OCI-LY7 (cell line): ENCODE measurements around the gene NUB1. TPM values are rescaled to one million over a fixed set of nuclear protein-coding genes. Genes with fewer than 3 reads are reported as not detected.

Source experiments
- BruUV-seq: library from RNA; stranded (reverse); fragments of 400-500 nt; replicated peaks from 2 replicates; lab custom pipeline; 2021; lab: Mats Ljungman, UMichigan
- CTCF ChIA-PET: fragments of 300-600 bp; sonication (Branson Sonifier 250); formaldehyde crosslinking; loops from one replicate; lab custom pipeline; 2022; ENCODE audit warnings: antibody characterized with exemption; ENCODE audit not compliant: unreplicated experiment; lab: Charles Lee
- POLR2A ChIA-PET: fragments of 300-600 bp; sonication (Branson Sonifier 250); formaldehyde crosslinking; loops from one replicate; lab custom pipeline; 2022; ENCODE audit warnings: antibody characterized with exemption; lab: Charles Lee
- DNase-seq: peaks from one replicate; pipeline ENCODE4 v3.0.0-alpha.2; 2015; ENCODE audit warnings: low spot score
- H2AFZ ChIP-seq: fragments of 200-600 bp; sonication (generic), shearing (Covaris generic); 2 replicates; pipeline ENCODE4 v1.6.1; 2014; ENCODE audit warnings: mild to moderate bottlenecking, antibody characterized with exemption, low read length, moderate library complexity
- H3K27ac ChIP-seq: fragments of 200-600 bp; sonication (generic); 2 replicates; pipeline ENCODE4 v1.5.1; 2014; ENCODE audit warnings: mixed run types, low read depth, mild to moderate bottlenecking, moderate library complexity, low read length, inconsistent platforms; ENCODE audit not compliant: poor library complexity, severe bottlenecking
- H3K36me3 ChIP-seq: fragments of 200-600 bp; sonication (generic); 2 replicates; pipeline ENCODE4 v1.6.1; 2014; ENCODE audit warnings: mild to moderate bottlenecking, antibody characterized with exemption, low read length, moderate library complexity, mixed read lengths; ENCODE audit not compliant: insufficient read depth
- H3K4me1 ChIP-seq: fragments of 200-600 bp; sonication (generic); 2 replicates; pipeline ENCODE4 v1.5.1; 2014; ENCODE audit warnings: mild to moderate bottlenecking, low read length; ENCODE audit not compliant: insufficient read depth, poor library complexity, severe bottlenecking
- H3K4me2 ChIP-seq: fragments of 200-600 bp; sonication (generic); 2 replicates; pipeline ENCODE4 v1.6.1; 2014; ENCODE audit warnings: mild to moderate bottlenecking, low read length
- H3K4me3 ChIP-seq: fragments of 200-600 bp; sonication (generic); 2 replicates; pipeline ENCODE4 v1.5.1; 2014; ENCODE audit warnings: mild to moderate bottlenecking, low read depth, low read length; ENCODE audit not compliant: poor library complexity, severe bottlenecking
- H3K79me2 ChIP-seq: fragments of 200-600 bp; sonication (generic); 2 replicates; pipeline ENCODE4 v1.6.1; 2016; ENCODE audit warnings: low read depth, mild to moderate bottlenecking, low read length, moderate library complexity, mixed read lengths; ENCODE audit not compliant: insufficient read depth
- H3K9me2 ChIP-seq: fragments of 200-600 bp; sonication (generic); 2 replicates; pipeline ENCODE4 v1.6.1; 2016; ENCODE audit warnings: mild to moderate bottlenecking, low read length, mixed read lengths; ENCODE audit not compliant: insufficient read depth
- H3K9me3 ChIP-seq: fragments of 200-600 bp; sonication (generic); 2 replicates; pipeline ENCODE4 v1.6.1; 2014; ENCODE audit warnings: mild to moderate bottlenecking, mixed run types, low read length, mixed read lengths
- H4K20me1 ChIP-seq: fragments of 200-600 bp; sonication (generic); 2 replicates; pipeline ENCODE4 v1.6.1; 2014; ENCODE audit warnings: mild to moderate bottlenecking, antibody characterized with exemption, low read length, moderate library complexity, mixed read lengths; ENCODE audit not compliant: insufficient read depth
- CTCF ChIP-seq: fragments of 200-600 bp; sonication (generic); conservative IDR thresholded peaks from 2 replicates; pipeline ENCODE4 v1.5.1; 2014; ENCODE audit warnings: mild to moderate bottlenecking, antibody characterized with exemption, low read length, moderate library complexity, mixed read lengths
- EZH2phosphoT487 ChIP-seq: fragments of 200-600 bp; sonication (generic); IDR thresholded peaks from 2 replicates; pipeline ENCODE4 v1.6.1; 2018; ENCODE audit warnings: low read depth, borderline replicate concordance, mild to moderate bottlenecking, mixed run types, antibody characterized with exemption, low read length, moderate library complexity, mixed read lengths
- intact Hi-C: fragments of 100-400 bp; cut with micrococcal nuclease; formaldehyde crosslinking; loops from one replicate; pipeline ENCODE4 v1.10.0; 2022; ENCODE audit not compliant: unreplicated experiment
- total RNA-seq, 2 experiments: library from RNA; depleted of rRNA in 1 of 2; stranded (reverse); fragments of >200 nt in 1 of 2; shearing (Covaris generic) in 1 of 2; gene quantifications; 2 replicates each; pipeline ENCODE4 v1.2.3, GENCODE V29; 2014 to 2022

The NUB1 gene
- total RNA-seq, 2 experiments from 2014 or later: 44.1 to 50.7 TPM

DNA sequence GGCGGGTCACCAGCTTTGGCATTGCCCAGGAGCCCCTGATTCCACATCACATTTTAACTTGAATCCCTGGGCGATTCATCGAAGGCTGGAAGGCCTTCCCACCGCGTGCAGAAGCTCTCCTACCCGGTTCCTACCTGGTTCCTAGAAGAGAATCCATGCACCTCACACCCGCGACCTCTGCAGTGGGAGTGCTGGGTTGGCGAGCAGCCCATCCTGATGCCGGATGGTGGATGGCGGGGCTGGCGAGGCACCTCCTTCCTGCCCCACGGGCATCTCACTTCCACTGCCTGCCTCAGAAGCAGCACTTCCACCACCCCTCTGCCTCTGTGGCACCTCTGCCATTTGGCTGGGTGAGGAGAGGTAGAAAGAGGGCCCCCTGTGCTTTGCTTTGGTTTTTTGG is 32.0 kb downstream of the NUB1 start:
- Histone ChIP-seq H3K36me3 (peaks cover 13% of the 10 kb centered on the region; the same call in 1 of the 2 replicates), H3K79me2 (no peaks in the 10 kb centered on the region), H3K27ac (no peak overlapping the region), H2AFZ (no peak overlapping the region), H4K20me1 (no peaks in the 10 kb centered on the region), H3K9me2 (no peaks in the 10 kb centered on the region), H3K4me2 (no peak overlapping the region), H3K9me3 (no peaks in the 10 kb centered on the region), H3K4me3 (no peak overlapping the region), H3K4me1 (no peaks in the 10 kb centered on the region)
- no peak for TF ChIP-seq CTCF
- no peak for TF ChIP-seq EZH2phosphoT487
- ChIA-PET POLR2A (no interaction called here), CTCF (no interaction called here)
- DNase-seq: no peak
- intact Hi-C loops: no loop called here
- no TSS peak for BruUV-seq

GRCh38 chr7:151374139-151374538 is 32.5 kb downstream of the NUB1 start:
- CTCF ChIA-PET: no interaction called here
- Histone ChIP-seq H3K4me1 (no peaks in the 10 kb centered on the region), H3K9me3 (no peaks in the 10 kb centered on the region), H4K20me1 (no peaks in the 10 kb centered on the region), H3K4me3 (no peak overlapping the region), H3K36me3 (peaks cover 10% of the 10 kb centered on the region; the same call in 1 of the 2 replicates), H3K79me2 (no peaks in the 10 kb centered on the region), H3K4me2 (no peak overlapping the region), H3K27ac (no peak overlapping the region), H2AFZ (no peak overlapping the region), H3K9me2 (no peaks in the 10 kb centered on the region)
- intact Hi-C loops: no loop called here
- DNase-seq: no peak
- BruUV-seq: no TSS peak
- POLR2A ChIA-PET: no interaction called here
- no peak for TF ChIP-seq EZH2phosphoT487
- no peak for TF ChIP-seq CTCF

- Histone ChIP-seq H3K4me1 (no peaks in the 10 kb centered on the region), H4K20me1 (no peaks in the 10 kb centered on the region), H3K79me2 (no peaks in the 10 kb centered on the region), H3K4me2 (no peak overlapping the region), H3K9me2 (no peaks in the 10 kb centered on the region), H3K9me3 (no peaks in the 10 kb centered on the region), H3K36me3 (peaks cover 5% of the 10 kb centered on the region; the same call in 1 of the 2 replicates), H3K27ac (no peak overlapping the region), H2AFZ (no peak overlapping the region), H3K4me3 (no peak overlapping the region)
- CTCF ChIA-PET: no interaction called here
- intact Hi-C loops: no loop called here
- no TSS peak for BruUV-seq
- POLR2A ChIA-PET: no interaction called here
- DNase-seq: no peak
- TF ChIP-seq EZH2phosphoT487 (no peak), CTCF (no peak)
Observed at GRCh38 chr7:151374726-151375125, 33.1 kb downstream of the NUB1 start.
